BJ (cell line): ENCODE results near the gene MACF1. TPM values are rescaled to one million over a fixed set of nuclear protein-coding genes. Genes with fewer than 3 reads are reported as not detected.

Experiments used
- CTCF ChIA-PET: fragments of 350-600 bp; formaldehyde crosslinking; extraction: SDS; loops from one replicate; lab custom pipeline; 2021; ENCODE audit warnings: antibody characterized with exemption, inconsistent platforms; lab: Yijun Ruan, JAX
- POLR2A ChIA-PET: fragments of 300-600 bp; sonication (Branson Sonifier 250); formaldehyde crosslinking; extraction: SDS; loops from one replicate; lab custom pipeline; 2021; ENCODE audit warnings: antibody characterized with exemption; lab: Charles Lee
- DNase-seq: peaks from one replicate; pipeline ENCODE4 v3.0.0-alpha.2; 2011; ENCODE audit warnings: low read depth
- H3K27me3 ChIP-seq: 2 replicates; pipeline ENCODE4 v1.6.0; 2011; ENCODE audit warnings: low read length; ENCODE audit not compliant: control insufficient read depth, insufficient read depth
- H3K36me3 ChIP-seq: 2 replicates; pipeline ENCODE4 v1.5.1; 2011; ENCODE audit warnings: low read length; ENCODE audit not compliant: control insufficient read depth, insufficient read depth
- H3K4me3 ChIP-seq: 2 replicates; pipeline ENCODE4 v1.5.1; 2011; ENCODE audit warnings: low read depth, mild to moderate bottlenecking, control low read depth, low read length
- CTCF ChIP-seq: IDR thresholded peaks from 2 replicates; pipeline ENCODE4 v1.5.1; 2011; ENCODE audit warnings: low read depth, mild to moderate bottlenecking, control low read depth, inconsistent platforms, low read length, moderate library complexity; ENCODE audit not compliant: insufficient read depth
- polyA plus RNA-seq: library from polyadenylated mRNA; depleted of rRNA; stranded (reverse); fragments of >200 nt; gene quantifications from 2 replicates; pipeline ENCODE4 v1.2.3, GENCODE V29; 2011

Gene MACF1
- polyA plus RNA-seq, 1 experiment, result 57.3 TPM

- Histone ChIP-seq H3K27me3 (no peaks in the 10 kb centered on the region), H3K36me3 (peaks cover 23% of the 10 kb centered on the region), H3K4me3 (no peak overlapping the region)
- DNase-seq, result no peak
- no peak for TF ChIP-seq CTCF
- ChIA-PET POLR2A (no interaction called here), CTCF (no interaction called here)
Measured at GRCh38 chr1:39292401-39292800, 87.9 kb downstream of the MACF1 start.

- Histone ChIP-seq H3K4me3 (no peak overlapping the region), H3K36me3 (peaks cover 20% of the 10 kb centered on the region), H3K27me3 (no peaks in the 10 kb centered on the region)
- DNase-seq, result no peak
- ChIA-PET POLR2A (no interaction called here), CTCF (interaction anchor here (1.0 kb wide), 1 partner anchor 101 kb away, joined by 3 read pairs; no protein-coding TSS in a partner anchor)
- no peak for TF ChIP-seq CTCF
Measured at GRCh38 chr1:39293375-39294070, 89.0 kb downstream of the MACF1 start.

GRCh38 chr1:39294531-39294930, 90.0 kb downstream of the MACF1 start:
- ChIA-PET CTCF (interaction anchor here (0.6 to 1.4 kb wide), 2 partner anchors 172 to 196 kb away, joined by 3 to 5 read pairs; no protein-coding TSS in a partner anchor), POLR2A (no interaction called here)
- no peak for TF ChIP-seq CTCF
- H3K4me3 ChIP-seq, result no peak overlapping the region
- DNase-seq, result no peak
- no peaks in the 10 kb centered on the region for H3K27me3 ChIP-seq
- H3K36me3 ChIP-seq, result peaks cover 23% of the 10 kb centered on the region

- H3K36me3 ChIP-seq, result peaks cover 30% of the 10 kb centered on the region
- no peaks in the 10 kb centered on the region for H3K27me3 ChIP-seq
- H3K4me3 ChIP-seq, result no peak overlapping the region
- no peak for DNase-seq
- POLR2A ChIA-PET, result no interaction called here
- CTCF ChIA-PET, result interaction anchor here (0.5 to 1.1 kb wide), 3 partner anchors 9 to 167 kb away, joined by 3 read pairs; no protein-coding TSS in a partner anchor
- no peak for TF ChIP-seq CTCF
Measured at GRCh38 chr1:39295901-39296300, 91.4 kb downstream of the MACF1 start.

GRCh38 chr1:39297551-39297950, 93.1 kb downstream of the MACF1 start:
- TF ChIP-seq CTCF, result no peak
- POLR2A ChIA-PET, result interaction anchor here (0.6 kb wide), 1 partner anchor 1097 kb away, joined by 3 read pairs; no protein-coding TSS in a partner anchor
- no peak for DNase-seq
- CTCF ChIA-PET, result interaction anchor here (0.7 kb wide), 1 partner anchor 137 kb away, joined by 3 read pairs; no protein-coding TSS in a partner anchor
- Histone ChIP-seq H3K4me3 (no peak overlapping the region), H3K27me3 (no peaks in the 10 kb centered on the region), H3K36me3 (peaks cover 27% of the 10 kb centered on the region)
